ENCODE measurements around the gene ZNF668. TPM values are rescaled to one million over a fixed set of nuclear protein-coding genes. Genes with fewer than 3 reads are reported as not detected.

Gene ZNF668
- total RNA-seq, 1 donor from 2014 or later = 23.1 TPM

DNA sequence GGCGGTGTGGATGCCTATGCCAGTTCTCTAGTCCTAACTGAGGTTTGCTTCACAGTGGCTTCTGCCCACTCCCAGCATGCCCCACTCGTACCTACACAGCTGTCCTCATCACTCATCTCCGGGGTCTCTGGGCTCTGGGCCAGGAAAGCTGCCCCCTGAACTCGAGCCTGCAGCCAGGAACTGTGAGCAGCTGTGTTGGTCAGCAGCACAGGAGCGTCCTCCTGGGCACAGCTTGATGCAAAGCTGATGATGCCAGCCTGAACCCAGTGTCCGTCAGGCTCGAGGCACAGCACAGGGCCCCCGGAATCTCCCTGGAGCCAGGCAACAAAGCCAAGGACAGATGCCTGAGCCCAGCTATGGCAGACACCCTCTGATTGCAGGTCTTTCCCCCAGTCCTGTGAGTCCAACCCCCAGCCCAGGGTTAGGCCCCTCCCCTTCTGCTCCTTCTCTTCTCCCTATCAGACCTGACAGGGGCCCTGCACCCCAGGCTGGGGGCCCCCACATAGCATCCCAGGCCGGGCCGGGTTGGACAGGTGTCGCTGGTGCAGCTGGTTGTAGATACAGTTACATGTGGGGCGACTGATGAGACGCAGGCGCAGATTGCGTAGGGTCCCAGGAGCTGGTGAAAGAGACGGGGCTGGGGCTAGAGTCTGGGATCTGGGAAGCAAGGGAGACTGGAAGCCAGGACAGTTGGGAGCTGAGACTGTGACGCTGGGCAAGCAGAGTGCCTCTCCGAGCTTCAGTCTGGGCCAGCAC lies 12.0 kb upstream of the ZNF668 start:
- no peak for DNase-seq (ENCODE audit: low read depth)
- TF ChIP-seq, protein P1, sequence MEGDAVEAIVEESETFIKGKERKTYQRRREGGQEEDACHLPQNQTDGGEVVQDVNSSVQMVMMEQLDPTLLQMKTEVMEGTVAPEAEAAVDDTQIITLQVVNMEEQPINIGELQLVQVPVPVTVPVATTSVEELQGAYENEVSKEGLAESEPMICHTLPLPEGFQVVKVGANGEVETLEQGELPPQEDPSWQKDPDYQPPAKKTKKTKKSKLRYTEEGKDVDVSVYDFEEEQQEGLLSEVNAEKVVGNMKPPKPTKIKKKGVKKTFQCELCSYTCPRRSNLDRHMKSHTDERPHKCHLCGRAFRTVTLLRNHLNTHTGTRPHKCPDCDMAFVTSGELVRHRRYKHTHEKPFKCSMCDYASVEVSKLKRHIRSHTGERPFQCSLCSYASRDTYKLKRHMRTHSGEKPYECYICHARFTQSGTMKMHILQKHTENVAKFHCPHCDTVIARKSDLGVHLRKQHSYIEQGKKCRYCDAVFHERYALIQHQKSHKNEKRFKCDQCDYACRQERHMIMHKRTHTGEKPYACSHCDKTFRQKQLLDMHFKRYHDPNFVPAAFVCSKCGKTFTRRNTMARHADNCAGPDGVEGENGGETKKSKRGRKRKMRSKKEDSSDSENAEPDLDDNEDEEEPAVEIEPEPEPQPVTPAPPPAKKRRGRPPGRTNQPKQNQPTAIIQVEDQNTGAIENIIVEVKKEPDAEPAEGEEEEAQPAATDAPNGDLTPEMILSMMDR (IDR thresholded peaks at IDR 0.05; ENCODE audit: insufficient read depth, low read length, poor library complexity, severe bottlenecking) = no peak

DNA sequence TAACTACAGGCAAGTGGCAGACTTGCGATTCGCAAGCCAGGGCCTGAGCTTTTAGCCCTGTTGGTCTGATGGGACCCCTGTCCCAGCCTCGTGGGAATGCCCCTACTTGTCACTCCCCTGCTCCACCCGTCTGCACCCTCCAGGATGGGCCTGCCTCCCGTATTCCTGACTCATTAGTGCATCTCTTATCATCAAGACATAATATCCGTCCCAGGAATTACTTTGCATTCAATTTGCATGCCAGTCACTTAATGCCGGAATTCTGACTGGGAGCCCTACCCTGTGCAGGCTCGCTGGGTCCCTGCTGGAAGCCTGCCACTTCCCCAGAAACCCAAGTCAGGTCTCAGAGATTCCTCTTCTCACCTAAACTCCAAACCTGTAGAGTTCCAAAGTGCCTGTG lies 11.4 kb upstream of the ZNF668 start:
- no peak for DNase-seq (ENCODE audit: low read depth)
- Histone ChIP-seq H3K36me3 (ENCODE audit: control insufficient read depth, insufficient read depth, low read length) (peaks cover 3% of the 10 kb centered on the region), H3K4me3 (ENCODE audit: low read depth, low read length) (no peak overlapping the region), H3K27me3 (ENCODE audit: control insufficient read depth, insufficient read depth, low read length) (no peaks in the 10 kb centered on the region)
- TF ChIP-seq, protein P1 (IDR thresholded peaks at IDR 0.05; ENCODE audit: insufficient read depth, low read length, poor library complexity, severe bottlenecking) = no peak

More for the DNA sequence above, 12.0 kb upstream of the ZNF668 start:
- Histone ChIP-seq H3K36me3 (ENCODE audit: control insufficient read depth, insufficient read depth, low read length) (peaks cover 1% of the 10 kb centered on the region), H3K27me3 (ENCODE audit: control insufficient read depth, insufficient read depth, low read length) (no peaks in the 10 kb centered on the region), H3K4me3 (ENCODE audit: low read depth, low read length) (no peak overlapping the region)

DNA sequence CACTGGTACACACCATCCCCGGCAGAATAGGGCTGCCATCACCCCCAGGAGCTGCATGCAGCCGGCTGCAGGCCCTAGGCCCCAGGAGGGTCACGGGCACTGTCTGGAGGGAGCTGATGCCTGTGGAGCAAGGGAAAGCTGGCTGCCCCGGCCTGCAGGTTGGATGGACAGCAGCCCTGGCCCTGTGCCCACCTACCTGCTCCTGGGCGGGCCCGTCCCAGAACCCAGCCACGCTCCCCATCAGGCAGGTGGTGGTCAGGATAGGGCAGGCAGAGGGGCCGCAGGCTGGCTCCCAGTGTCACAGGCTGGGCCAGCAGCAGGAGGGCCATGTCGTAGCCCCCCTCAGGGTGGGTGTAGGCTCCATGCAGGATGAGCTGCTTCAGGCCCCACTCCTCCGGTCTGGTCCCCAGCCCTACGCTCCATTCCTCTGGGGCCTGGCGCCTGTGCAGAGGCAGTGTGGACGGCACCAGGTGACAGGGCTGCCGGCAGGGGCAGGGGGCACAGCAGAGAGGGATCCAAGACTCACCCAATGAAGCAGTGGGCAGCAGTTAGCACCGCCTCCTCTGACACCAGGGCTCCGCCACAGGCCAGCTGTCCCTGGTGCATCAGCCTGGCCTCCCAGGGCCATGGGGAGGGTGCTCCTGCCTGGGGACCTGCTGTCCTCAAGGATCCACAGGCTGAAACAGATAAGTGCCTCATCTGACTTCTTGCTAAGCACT lies 10.7 kb upstream of the ZNF668 start:
- DNase-seq (ENCODE audit: low read depth) = no peak
- no peak overlapping the region for H3K4me3 ChIP-seq (ENCODE audit: low read depth, low read length)
- H3K36me3 ChIP-seq (ENCODE audit: control insufficient read depth, insufficient read depth, low read length) = peaks cover 3% of the 10 kb centered on the region

DNA sequence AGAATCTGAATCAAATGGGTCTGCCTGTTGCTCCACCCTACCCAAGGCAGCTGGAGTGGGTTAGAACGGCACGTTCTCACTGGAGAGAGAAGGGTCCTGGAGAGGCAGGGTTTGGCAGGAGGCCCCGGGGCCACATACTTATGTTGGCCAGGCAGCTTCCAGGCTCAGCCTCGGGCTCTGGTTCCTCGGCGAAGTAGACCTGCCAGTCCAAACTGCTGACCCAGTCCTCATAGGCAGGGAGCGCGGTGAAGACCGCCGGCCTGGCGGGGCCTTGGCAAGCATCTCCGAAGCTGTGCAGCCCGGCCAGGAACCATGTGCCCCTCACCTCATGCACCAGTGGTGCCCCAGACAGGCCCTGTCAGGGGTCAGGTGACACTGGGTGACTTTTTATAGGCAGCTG lies 9.9 kb upstream of the ZNF668 start:
- no peak for DNase-seq (ENCODE audit: low read depth)
- Histone ChIP-seq H3K4me3 (ENCODE audit: low read depth, low read length) (no peak overlapping the region), H3K36me3 (ENCODE audit: control insufficient read depth, insufficient read depth, low read length) (peaks cover 3% of the 10 kb centered on the region), H3K27me3 (ENCODE audit: control insufficient read depth, insufficient read depth, low read length) (no peaks in the 10 kb centered on the region)
- TF ChIP-seq, protein P1 (IDR thresholded peaks at IDR 0.05; ENCODE audit: insufficient read depth, low read length, poor library complexity, severe bottlenecking) = no peak

More for the DNA sequence above, 10.7 kb upstream of the ZNF668 start:
- TF ChIP-seq, protein P1 (IDR thresholded peaks at IDR 0.05; ENCODE audit: insufficient read depth, low read length, poor library complexity, severe bottlenecking) = no peak
- no peaks in the 10 kb centered on the region for H3K27me3 ChIP-seq (ENCODE audit: control insufficient read depth, insufficient read depth, low read length)

DNA sequence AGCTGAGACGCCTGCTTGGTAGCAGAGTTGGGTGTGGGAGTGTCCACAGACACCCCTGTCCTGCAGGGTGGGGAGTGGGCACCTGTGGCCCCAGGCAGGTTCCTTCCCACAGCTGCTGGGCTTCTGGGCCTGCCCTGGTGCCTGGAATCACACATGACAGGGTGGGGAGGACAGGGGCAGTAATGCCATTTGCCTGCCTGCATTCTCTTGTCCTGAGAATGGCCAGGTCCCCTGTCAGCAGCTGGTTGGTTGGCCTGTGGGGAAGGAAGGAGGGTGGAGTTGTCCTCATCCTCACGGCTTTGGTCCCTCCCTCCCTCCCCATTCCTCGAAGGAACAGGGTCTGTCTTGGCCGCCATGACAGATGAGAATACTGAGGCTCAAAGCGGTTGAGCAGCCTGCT lies 9.5 kb upstream of the ZNF668 start:
- Histone ChIP-seq H3K36me3 (ENCODE audit: control insufficient read depth, insufficient read depth, low read length) (peaks cover 3% of the 10 kb centered on the region), H3K4me3 (ENCODE audit: low read depth, low read length) (no peak overlapping the region), H3K27me3 (ENCODE audit: control insufficient read depth, insufficient read depth, low read length) (no peaks in the 10 kb centered on the region)
- no peak for DNase-seq (ENCODE audit: low read depth)
- TF ChIP-seq, protein P1 (IDR thresholded peaks at IDR 0.05; ENCODE audit: insufficient read depth, low read length, poor library complexity, severe bottlenecking) = no peak

Data from kidney epithelial cell (primary cell).